GM12878 (cell line): ENCODE data around the gene SLC23A2. TPM values are rescaled to one million over a fixed set of nuclear protein-coding genes. Genes with fewer than 3 reads are reported as not detected.

Experiments used
- CREM ChIP-seq: IDR thresholded peaks from 2 replicates; pipeline ENCODE4 v1.6.1; 2014; ENCODE audit warnings: antibody characterized with exemption, low read depth
- E4F1 ChIP-seq: fragments of 450-650 bp; IDR thresholded peaks from 2 replicates; pipeline ENCODE4 v1.6.1; 2018; ENCODE audit warnings: borderline replicate concordance, mild to moderate bottlenecking; ENCODE audit not compliant: partially characterized antibody
- IKZF1 ChIP-seq: fragments of 450-650 bp; conservative IDR thresholded peaks from 2 replicates; pipeline ENCODE4 v1.6.1; 2017; ENCODE audit warnings: antibody characterized with exemption, mild to moderate bottlenecking
- JUND ChIP-seq: IDR thresholded peaks from 2 replicates; pipeline ENCODE4 v1.6.1; 2012; ENCODE audit warnings: low read depth, mild to moderate bottlenecking, low read length, improper control_type of control experiment, moderate library complexity
- MEF2B ChIP-seq: fragments of 450-650 bp; IDR thresholded peaks from 2 replicates; pipeline ENCODE4 v1.6.1; 2018; ENCODE audit warnings: mild to moderate bottlenecking, moderate library complexity; ENCODE audit not compliant: partially characterized antibody, poor library complexity, severe bottlenecking
- MTA2 ChIP-seq: fragments of 450-650 bp; IDR thresholded peaks from 2 replicates; pipeline ENCODE4 v1.6.1; 2016; ENCODE audit warnings: low read depth, mild to moderate bottlenecking, moderate library complexity
- NBN ChIP-seq: fragments of 450-650 bp; IDR thresholded peaks from 2 replicates; pipeline ENCODE4 v1.6.1; 2016
- NFXL1 ChIP-seq: fragments of 450-650 bp; IDR thresholded peaks from 2 replicates; pipeline ENCODE4 v1.6.1; 2017; ENCODE audit warnings: antibody characterized with exemption, mild to moderate bottlenecking, borderline replicate concordance
- PBX3 ChIP-seq: IDR thresholded peaks from 2 replicates; pipeline ENCODE4 v1.6.1; 2011; ENCODE audit warnings: mild to moderate bottlenecking, low read depth, low read length, moderate library complexity; ENCODE audit not compliant: insufficient replicate concordance
- PKNOX1 ChIP-seq: fragments of 450-650 bp; IDR thresholded peaks from 2 replicates; pipeline ENCODE4 v1.6.1; 2016; ENCODE audit warnings: mild to moderate bottlenecking
- POLR2A ChIP-seq: IDR thresholded peaks from 2 replicates; pipeline ENCODE4 v1.6.1; 2011; ENCODE audit warnings: low read depth, mild to moderate bottlenecking, low read length
- SP1 ChIP-seq: IDR thresholded peaks from one replicate; pipeline ENCODE4 v1.6.1; 2011; ENCODE audit warnings: low read depth, low read length
- TCF12 ChIP-seq: IDR thresholded peaks from 2 replicates; pipeline ENCODE4 v1.6.1; 2011; ENCODE audit warnings: low read depth, mild to moderate bottlenecking, low read length
- ZBED1 ChIP-seq: IDR thresholded peaks from 2 replicates; pipeline ENCODE4 v1.6.1; 2016; ENCODE audit warnings: borderline replicate concordance
- ZNF592 ChIP-seq: fragments of 450-650 bp; IDR thresholded peaks from 2 replicates; pipeline ENCODE4 v1.6.1; 2017; ENCODE audit warnings: mild to moderate bottlenecking, moderate library complexity
- ZNF622 ChIP-seq: fragments of 450-650 bp; IDR thresholded peaks from 2 replicates; pipeline ENCODE4 v1.6.1; 2017; ENCODE audit warnings: mild to moderate bottlenecking, inconsistent platforms
- ZNF687 ChIP-seq: fragments of 450-650 bp; IDR thresholded peaks from 2 replicates; pipeline ENCODE4 v1.6.1; 2017; ENCODE audit warnings: mild to moderate bottlenecking, moderate library complexity
- polyA plus RNA-seq, 11 experiments: library from polyadenylated mRNA; depleted of rRNA in 4 of 11; unstranded in 6 of 11; stranded (reverse) in 5 of 11; fragments of >200 nt; fragmentation: Nextera tagmentation in 4 of 11; fragmentation: Illumina TruSeq in 1 of 11; extraction: Ambion mirVana in 4 of 11; extraction: Trizol in 1 of 11; gene quantifications; 1 replicate in 1 of 11; 2 replicates in 10 of 11; pipeline versions ENCODE4 v1.2.1 to v1.2.3, GENCODE V29; 2011 to 2016; ENCODE audit warnings: inconsistent platforms in 2 of 11, missing spikeins in 2 of 11, low read depth in 1 of 11
- total RNA-seq, 4 experiments: library from RNA; depleted of rRNA in 3 of 4; stranded (reverse); fragments of >200 nt in 3 of 4; fragmentation: Illumina TruSeq in 1 of 4; extraction: Trizol in 1 of 4; gene quantifications; 2 replicates each; pipeline versions ENCODE4 v1.2.1 to v1.2.3, GENCODE V29; 2013 to 2021

The SLC23A2 gene
- total and polyA plus RNA-seq, 10 of the 15 experiments (the other 5 are each of a cell fraction or from before 2014, with no cell fraction given): 4.4 to 56.1 (median 35.5) TPM

- TF ChIP-seq MEF2B: peak; percentile 95
- no peak for TF ChIP-seq POLR2A
- TF ChIP-seq ZNF592: no peak
- peak; percentile 55; the same call in 1 of the 2 replicates for TF ChIP-seq CREM
- TF ChIP-seq NBN: peak; percentile 64; the same call in 1 of the 2 replicates
- no peak for TF ChIP-seq JUND
- TF ChIP-seq E4F1: no peak
- TF ChIP-seq ZNF622: no peak
- peak; percentile 82 for TF ChIP-seq IKZF1
- peak; percentile 47 for TF ChIP-seq SP1
- peak; percentile 86 for TF ChIP-seq PBX3
- peak; percentile 69; the same call in 1 of the 2 replicates for TF ChIP-seq MTA2
- TF ChIP-seq TCF12: peak; percentile 82; the same call in 1 of the 2 replicates
- TF ChIP-seq NFXL1: no peak
- 0 out of 2 replicates have a peak, but pooled peaks have one; percentile 13 for TF ChIP-seq ZNF687
- peak; percentile 96 for TF ChIP-seq PKNOX1
- TF ChIP-seq ZBED1: no peak
Observed at GRCh38 chr20:4809707-4810106, 191.6 kb downstream of the SLC23A2 start (continued).
